HG03378 (cell line): ENCODE data around the gene RNU6-9.

ENCODE experiments used
- ATAC-seq: cut with Tn5 transposase; IDR thresholded peaks from one replicate; pipeline ENCODE4 v1.9.1; 2021; ENCODE audit warnings: mild to moderate bottlenecking, moderate library complexity; ENCODE audit not compliant: unreplicated experiment

Gene RNU6-9

DNA sequence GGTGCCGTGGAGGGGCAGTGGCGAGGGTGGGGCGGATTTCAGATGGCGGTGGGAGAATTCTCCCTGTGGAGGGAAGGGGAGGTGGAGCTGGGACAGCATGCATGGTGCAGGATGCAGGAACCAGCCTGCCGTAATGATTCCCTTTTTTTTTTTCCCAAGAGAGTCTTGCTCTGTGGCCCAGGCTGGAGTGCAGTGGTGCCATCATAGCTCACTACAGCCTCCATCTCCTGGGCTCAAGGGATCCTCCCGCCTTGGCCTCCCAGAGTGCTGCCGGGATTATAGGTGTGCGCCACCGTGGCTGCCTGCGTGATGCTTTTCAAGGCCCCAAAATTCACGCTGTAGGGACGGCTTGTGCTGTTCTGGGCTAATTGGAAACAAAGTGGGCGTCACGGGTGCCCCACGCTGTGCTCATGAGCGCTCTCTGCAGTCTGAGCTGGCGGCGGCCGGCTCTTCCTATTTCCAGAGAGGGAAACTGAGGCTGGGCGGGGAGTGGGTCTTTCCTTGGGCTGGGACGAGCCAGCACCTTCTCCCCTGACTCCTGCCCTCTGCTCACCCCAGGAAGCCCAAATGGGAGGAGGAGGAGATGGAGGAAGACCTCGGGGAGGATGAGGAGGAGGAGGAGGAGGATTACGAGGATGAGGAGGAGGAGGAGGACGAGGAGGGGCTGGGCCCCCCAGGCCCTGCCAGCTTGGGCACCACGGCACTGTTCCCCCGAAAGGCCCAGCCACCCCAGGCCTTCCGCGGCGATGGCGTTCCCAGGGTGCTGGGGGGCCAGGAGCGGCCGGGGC lies 38.8 kb downstream of the RNU6-9 start:
- no peak for ATAC-seq

DNA sequence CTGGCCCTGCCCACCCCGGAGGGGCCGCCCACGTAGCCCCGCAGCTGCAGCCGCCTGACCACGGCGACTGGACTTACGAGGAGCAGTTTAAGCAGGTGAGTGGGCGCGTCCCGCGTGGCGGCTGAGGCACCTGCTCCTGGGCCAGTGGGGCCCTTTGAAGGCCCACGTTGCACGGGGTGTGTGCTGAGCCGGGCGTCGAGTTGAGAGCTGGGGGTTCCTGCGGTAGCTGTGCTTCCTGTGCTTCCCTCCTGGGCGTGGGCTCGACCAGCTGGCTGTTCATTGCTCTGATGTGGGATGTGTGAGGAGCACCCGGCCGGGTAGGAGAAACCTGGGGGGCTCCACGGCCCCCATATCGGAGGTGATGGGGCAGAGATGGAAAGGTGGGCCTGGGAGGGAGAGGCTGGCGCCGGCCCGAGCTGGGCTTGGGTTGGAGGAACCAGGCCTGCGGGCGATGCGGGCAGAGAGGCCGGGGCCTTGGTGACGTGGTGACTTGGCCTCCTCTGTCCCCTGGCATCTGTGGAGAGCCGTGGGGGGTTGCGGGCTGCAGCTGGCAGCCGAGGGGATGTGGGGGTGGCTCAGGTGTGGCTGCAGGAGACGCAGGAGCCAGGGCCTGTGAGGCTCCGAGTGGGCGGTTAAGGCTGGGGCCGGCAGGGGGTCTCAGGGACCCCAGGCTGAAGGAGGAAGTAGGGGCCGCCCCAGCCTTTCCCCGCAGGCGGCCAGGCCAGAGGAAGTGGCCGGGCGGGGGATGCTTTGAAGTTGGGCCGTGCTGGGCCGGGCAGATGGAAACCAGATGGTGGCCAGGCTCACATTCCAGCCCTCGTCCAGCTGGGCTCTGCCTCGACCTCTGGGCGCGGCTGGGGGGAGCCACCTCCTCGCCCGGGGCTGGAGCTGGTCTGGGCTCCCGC lies 39.6 kb downstream of the RNU6-9 start:
- ATAC-seq: no peak

DNA sequence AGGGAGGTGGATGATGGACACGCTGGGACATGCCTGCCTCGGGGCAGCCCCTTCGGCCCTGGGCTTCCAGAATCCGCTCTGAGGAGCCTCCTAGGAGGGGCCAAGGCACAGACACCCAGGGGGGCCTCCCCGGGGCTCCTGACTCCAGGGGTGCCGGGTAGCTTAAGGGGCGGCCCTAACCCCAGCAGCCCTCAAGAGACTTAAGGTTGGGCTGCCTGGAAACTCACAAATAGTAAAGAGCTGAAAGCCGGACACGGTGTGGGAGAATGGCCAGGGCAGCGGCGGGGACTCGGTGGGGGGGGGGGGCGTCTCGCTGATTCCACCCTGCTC lies 40.2 kb downstream of the RNU6-9 start:
- ATAC-seq: no peak

DNA sequence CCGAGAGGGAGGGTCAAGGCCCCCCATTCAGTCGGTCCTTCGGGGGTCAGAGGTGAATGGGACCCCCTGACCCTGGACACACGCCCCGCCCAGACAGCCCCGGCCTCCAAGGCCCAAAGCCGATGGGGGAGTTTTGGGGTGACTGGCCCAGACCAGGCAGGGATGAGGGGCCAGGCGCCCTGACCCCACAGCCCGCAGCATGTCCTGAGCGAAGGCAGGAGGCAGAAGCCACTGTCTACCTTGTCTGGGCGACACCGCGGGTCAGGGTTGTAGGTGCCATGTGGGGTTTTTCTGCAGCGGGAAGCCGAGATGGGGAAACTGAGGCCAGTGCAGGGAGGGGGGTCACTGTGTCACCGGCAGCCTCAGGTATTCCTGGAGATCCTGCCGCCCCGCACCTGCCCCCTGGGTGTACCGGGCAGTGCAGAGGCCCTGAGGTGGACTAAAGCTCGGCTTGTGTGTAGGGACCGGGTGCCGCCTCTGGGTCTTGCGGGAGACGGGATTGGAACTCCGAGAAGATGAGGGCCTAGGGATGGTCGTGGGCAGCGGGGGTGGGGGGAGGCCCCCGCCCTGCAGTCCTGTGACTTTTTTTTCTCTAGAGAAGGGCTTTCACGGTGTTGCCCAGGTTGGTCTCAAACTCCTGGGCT lies 41.0 kb downstream of the RNU6-9 start:
- ATAC-seq: no peak

DNA sequence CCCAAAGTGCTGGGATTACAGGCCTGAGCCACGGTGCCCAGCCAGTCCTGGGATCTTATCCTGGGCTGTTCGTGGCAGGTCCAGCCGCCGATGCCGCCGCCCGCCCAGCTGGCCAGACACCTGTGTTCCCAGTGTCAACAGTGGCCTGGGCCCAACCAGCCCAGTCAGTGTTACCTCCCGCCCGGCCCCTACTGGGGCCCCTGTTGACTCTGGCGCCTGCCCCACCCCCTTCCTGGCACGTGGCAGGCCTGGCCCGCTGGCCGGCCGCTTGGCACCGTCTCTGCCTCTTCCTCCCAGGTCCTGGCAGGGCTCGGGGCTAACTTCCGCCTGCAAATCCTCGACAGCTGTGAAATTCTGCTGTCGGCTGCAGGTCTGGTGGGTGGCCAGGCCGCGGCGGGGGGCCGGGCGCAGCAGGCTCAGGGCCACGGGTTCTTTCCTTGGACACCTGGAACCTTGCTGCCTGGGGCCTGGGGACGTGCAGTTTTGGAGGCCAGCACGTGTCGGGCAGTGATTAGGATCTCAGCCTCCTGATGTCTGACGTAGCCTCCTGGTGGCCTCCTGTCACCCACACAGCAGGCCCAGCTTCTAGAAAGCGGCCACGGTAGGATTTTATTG lies 41.7 kb downstream of the RNU6-9 start:
- ATAC-seq: no peak

DNA sequence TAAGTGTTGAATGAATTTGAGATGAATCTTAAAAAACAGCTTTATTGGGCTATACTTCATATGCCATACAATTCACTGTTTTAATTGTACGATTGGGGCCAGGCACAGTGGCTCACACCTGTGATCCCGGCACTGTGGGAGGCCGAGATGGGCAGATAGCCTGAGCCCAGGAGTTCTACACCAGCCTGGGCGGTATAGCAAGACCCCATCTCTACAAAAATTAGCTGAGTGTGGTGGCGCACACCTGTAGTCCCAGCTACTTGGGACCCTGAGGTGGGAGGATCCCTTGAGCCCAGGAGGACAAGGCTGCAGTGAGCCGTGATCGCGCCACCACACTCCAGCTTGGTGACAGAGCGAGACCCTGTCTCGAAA lies 42.9 kb downstream of the RNU6-9 start:
- ATAC-seq: no peak

DNA sequence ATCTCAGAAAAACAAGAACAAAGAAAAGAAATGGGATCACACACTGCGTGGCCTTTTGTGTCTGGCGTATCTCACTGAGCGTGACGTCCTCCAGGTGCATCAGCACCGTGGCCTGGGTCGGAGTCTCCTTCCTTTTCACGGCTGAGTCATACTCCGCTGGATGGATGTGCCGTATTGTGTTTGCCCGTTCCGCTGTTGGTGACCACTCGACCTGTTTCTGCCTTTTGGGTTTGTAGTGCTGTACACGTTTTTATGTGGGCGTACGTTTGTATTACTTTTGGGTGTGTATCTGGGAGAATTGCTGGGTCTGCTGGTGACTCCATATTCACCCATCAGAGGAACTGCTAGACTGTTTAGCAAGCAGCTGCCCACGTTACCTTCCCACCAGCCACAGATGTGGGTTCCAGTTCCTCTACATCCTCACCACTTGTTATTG lies 44.0 kb downstream of the RNU6-9 start:
- ATAC-seq: no peak

DNA sequence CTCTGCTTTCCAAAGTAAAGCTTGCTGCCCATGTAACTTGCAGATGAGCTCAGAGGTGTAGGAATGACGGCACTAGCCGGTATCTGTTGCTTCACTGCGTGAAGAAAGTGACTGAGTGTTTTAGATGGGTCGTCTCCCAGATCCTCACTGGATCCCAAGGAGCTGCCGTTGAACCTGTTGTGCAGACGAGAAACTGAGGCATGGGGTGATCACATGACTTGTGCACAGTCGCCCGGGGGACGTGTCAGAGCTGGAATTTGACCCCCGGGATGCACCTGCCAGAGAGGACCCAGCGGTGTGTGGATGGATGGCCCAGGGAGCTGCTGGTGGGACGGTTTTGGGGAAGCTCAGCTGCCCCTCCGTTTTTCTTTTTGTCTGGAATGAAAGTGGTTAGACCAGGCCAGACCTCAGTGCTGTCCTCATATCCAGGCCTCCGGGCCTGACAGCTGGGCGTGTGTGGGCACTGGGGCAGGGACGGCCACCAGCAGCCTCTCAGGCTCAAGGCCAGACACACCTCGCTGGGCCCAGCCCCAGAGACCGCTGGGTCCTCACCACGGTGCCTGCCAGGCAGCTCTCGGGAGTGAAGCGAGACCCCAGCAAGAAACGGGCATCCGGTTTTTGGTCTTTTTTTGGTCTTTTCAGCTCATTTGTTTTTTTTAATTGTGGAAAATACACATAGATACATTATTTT lies 45.1 kb downstream of the RNU6-9 start:
- ATAC-seq: no peak

DNA sequence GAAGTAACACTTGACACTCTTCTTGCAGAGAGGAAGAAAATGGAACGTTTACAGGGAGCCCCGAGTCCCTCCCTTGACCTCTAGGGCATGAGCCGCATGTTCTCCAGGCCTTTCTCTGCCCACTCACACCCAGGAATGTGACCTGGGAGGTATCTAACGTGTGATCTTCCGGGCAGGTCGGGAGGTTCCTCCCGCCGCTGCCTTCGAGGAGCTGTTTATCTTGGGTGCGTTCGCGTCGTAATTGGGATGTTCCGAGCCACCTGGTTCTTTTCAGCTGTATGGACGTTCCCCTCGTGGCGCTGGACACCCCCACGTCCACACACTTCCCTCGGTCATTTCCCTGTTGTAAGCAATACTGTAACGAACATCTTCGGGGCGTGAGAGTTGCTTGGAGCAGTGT lies 46.2 kb downstream of the RNU6-9 start:
- no peak for ATAC-seq

DNA sequence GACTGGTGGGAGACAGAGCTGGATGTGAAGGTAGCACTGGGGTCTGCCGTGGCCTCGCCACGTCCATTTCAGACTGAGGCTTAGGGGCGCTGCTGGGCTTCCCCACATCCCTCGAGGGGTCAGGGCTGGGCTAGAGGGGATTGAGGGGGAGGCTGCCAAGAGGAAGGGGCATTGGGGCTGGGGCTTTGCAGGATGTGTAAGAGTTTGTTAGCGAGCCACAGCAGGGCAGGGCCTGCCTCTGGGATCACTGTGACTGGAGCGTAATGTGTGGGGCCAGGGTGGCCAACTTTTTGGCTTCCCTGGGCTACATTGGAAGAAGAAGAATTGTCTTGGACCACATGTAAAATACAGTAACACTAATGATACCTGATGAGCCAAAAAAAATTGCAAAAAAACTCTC lies 46.6 kb downstream of the RNU6-9 start:
- no peak for ATAC-seq

DNA sequence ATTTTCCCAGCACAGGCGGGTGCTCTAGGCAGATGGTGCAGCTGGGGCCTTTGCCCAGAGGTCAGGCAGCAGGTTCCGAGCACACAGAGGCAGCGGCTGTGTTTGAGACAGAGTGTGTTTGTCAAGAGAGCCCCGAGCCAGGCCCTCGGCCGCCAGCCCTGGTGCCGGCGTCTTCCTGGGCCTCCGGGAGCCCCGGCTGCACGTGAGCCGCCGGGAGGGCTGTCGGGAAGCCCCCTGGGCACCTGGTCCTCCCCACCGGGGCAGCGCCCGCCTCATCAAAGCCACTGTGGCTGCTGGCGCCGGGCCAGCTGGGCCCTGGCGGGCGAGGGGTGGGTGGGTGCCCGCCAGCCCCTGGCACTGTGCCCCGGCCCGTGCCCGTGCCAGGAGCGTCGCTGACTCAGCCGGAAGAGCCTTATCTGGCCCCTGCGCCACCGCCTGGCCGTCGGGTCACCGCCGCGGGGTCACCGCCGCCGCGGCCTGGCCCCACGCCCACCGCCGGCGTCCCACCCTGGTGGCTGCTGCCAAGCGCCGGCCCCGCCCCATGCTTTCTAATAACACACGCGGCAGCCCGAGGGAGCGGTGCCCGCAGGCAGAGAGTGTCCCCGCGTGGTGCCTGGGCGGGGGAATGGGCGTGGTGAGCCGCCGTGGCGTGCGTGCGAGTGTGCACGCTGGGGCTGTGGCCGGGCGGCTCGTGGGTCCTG lies 47.5 kb downstream of the RNU6-9 start:
- no peak for ATAC-seq

DNA sequence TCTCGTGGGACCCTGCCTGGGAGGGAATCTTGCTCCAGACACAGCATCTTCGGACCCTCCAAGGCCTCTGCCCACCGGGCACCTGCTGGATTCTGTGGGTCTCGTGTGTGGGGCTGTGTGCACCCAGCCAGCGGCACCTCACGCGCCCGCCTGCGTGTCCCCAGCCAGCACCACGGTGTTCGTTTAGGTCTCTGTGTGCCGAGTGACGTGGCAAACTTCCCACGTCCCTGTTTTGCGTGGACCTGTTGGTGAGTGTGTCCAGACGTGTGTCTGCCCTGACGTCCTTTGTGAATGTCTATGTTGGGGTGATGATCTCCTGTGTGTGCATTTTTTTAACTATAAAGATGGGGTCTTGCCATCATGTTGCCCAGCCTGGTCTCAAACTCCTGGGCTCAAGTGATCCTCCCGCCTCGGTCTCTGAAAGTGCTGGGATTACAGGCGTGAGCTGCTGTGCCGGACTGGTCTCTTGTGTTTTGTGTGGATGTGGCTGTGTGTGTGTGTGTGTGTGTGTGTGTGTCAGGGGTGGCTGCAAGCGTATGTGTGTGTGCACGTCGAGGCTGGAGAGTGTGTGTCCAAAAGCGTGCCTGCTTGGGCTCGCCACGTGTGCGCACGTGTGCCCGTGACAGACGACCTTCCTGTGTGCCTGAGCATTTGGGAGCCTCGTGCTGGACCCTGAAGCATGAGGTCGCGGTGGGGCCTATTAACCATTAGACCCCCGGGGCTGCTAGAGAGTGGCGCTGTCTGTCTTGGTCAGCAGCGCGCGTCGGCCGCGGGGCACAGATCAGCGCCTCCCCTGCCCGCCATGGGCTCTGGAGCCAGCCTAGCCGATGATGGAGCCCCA lies 48.2 kb downstream of the RNU6-9 start:
- no peak for ATAC-seq

DNA sequence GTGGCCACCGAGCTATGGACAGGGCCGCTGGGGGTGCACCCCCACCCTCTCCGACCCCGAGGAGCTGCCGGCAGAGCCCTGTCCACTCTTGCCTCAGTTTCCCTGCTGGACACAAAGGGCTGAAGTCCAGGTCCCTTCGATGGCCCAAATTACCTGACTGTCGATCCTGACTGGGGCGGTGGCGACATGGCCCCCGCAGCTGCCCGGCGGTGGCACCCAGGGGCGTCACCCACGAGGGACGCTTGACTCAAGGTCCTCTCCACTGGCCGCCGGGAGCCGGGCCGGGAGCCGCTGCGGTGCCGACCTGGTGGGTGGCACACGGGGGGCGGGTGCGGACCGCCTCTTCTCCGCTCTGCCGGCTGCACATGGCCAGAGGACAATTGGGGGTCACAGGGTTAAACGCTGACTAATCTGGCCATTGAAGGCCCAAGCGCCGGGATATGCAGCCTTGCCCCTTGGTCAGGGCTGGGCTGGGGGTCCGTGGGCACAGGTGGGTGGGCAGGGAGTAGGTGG lies 48.9 kb downstream of the RNU6-9 start:
- no peak for ATAC-seq
